Epithelial cell of proximal tubule (primary cell): Measurements from ENCODE around the gene PPP4R3A. TPM values are rescaled to one million over a fixed set of nuclear protein-coding genes. Genes with fewer than 3 reads are reported as not detected.

ENCODE experiments used
- DNase-seq: peaks from one replicate; pipeline ENCODE4 v3.0.0-alpha.2; 2011; ENCODE audit warnings: low read depth
- H3K4me3 ChIP-seq: 2 replicates; pipeline ENCODE4 v1.5.1; 2011; ENCODE audit warnings: low read depth, mild to moderate bottlenecking, low read length
- CTCF ChIP-seq: conservative IDR thresholded peaks from 2 replicates; pipeline ENCODE4 v1.5.1; 2012; ENCODE audit warnings: low read depth, mild to moderate bottlenecking, low read length
- total RNA-seq: library from RNA; depleted of rRNA; stranded (reverse); fragments of >200 nt; gene quantifications from 2 replicates; pipeline ENCODE4 v1.2.3, GENCODE V29; 2015

The PPP4R3A gene
- total RNA-seq: 31.0 and 49.0 TPM in 2 replicates

- DNase-seq: peak; percentile 38
- no peak for TF ChIP-seq CTCF
Measured at GRCh38 chr14:91510171-91511042, at the start of gene PPP4R3A. Gene PPP4R3A (minus strand): TSS chr14:91510310. CDS start chr14:91509647, 663 bp downstream.

GRCh38 chr14:91555531-91555930, 45.4 kb upstream of the PPP4R3A start:
- H3K4me3 ChIP-seq: no peak overlapping the region
- no peak for TF ChIP-seq CTCF
- DNase-seq: no peak

More at GRCh38 chr14:91510171-91511042, at the start of gene PPP4R3A:
- peak within 1 kb of the TSS; percentile 78 for H3K4me3 ChIP-seq

GRCh38 chr14:91554535-91555332, 44.6 kb upstream of the PPP4R3A start:
- DNase-seq: no peak
- TF ChIP-seq CTCF: no peak
- no peak overlapping the region for H3K4me3 ChIP-seq

GRCh38 chr14:91548108-91548507, 38.0 kb upstream of the PPP4R3A start:
- TF ChIP-seq CTCF: no peak
- no peak for DNase-seq
- H3K4me3 ChIP-seq: no peak overlapping the region

- no peak for DNase-seq
Measured at GRCh38 chr14:91545946-91546716, 36.0 kb upstream of the PPP4R3A start.

More at GRCh38 chr14:91545946-91546716, 36.0 kb upstream of the PPP4R3A start:
- TF ChIP-seq CTCF: no peak
- H3K4me3 ChIP-seq: no peak overlapping the region
